Endothelial cell of umbilical vein (primary cell): ENCODE data around the gene RNF113B. TPM values are rescaled to one million over a fixed set of nuclear protein-coding genes. Genes with fewer than 3 reads are reported as not detected.
A peak's percentile ranks its signal among the peaks of the same experiment; 100 is the strongest.

ENCODE experiments used
- BruUV-seq: library from RNA; stranded (reverse); fragments of 400-500 nt; replicated peaks from 2 replicates; lab custom pipeline; 2021; lab: Mats Ljungman, UMichigan
- CTCF ChIA-PET: fragments of 300-600, 350-600 bp; sonication (Branson Sonifier 250); formaldehyde crosslinking; loops from one replicate; lab custom pipeline; 2021; ENCODE audit warnings: antibody characterized with exemption, inconsistent platforms; lab: Charles Lee
- POLR2A ChIA-PET: fragments of 300-600, 350-600 bp; sonication (Branson Sonifier 250); formaldehyde crosslinking; loops from one replicate; lab custom pipeline; 2021; ENCODE audit warnings: antibody characterized with exemption, inconsistent platforms; lab: Charles Lee
- DNase-seq: peaks from one replicate; pipeline ENCODE4 v3.0.0-alpha.2; 2011; ENCODE audit warnings: low read depth, low spot score
- FAIRE-seq: peaks from 2 replicates; lab custom pipeline; 2011; peaks lifted over from hg19 to GRCh38; lab: Jason Lieb, UNC
- H2AFZ ChIP-seq: 2 replicates; pipeline ENCODE4 v1.6.0; 2012; ENCODE audit warnings: low read depth, low read length, control low read depth, inconsistent platforms
- H3K27ac ChIP-seq: 2 replicates; pipeline ENCODE4 v1.5.1; 2011; ENCODE audit warnings: low read depth, mild to moderate bottlenecking, control low read depth, low read length, moderate library complexity; ENCODE audit not compliant: insufficient read depth
- H3K27me3 ChIP-seq, 2 experiments: 2 replicates each; pipeline versions ENCODE4 v1.6.0 to v1.6.1; 2011; ENCODE audit warnings: low read length in 2 of 2, mixed read lengths in 1 of 2; ENCODE audit not compliant: control insufficient read depth in 2 of 2, insufficient read depth in 2 of 2
- H3K36me3 ChIP-seq, 2 experiments: 2 replicates in 1 of 2; 3 replicates in 1 of 2; pipeline ENCODE4 v1.5.1; 2011; ENCODE audit warnings: low read length in 2 of 2, mild to moderate bottlenecking in 1 of 2, moderate library complexity in 1 of 2; ENCODE audit not compliant: control insufficient read depth in 2 of 2, insufficient read depth in 2 of 2; ENCODE audit errors: extremely low read depth in 1 of 2
- H3K4me1 ChIP-seq: 3 replicates; pipeline ENCODE4 v1.5.1; 2011; ENCODE audit warnings: mild to moderate bottlenecking, low read length; ENCODE audit not compliant: control insufficient read depth, insufficient read depth; ENCODE audit errors: extremely low read depth
- H3K4me2 ChIP-seq: 2 replicates; pipeline ENCODE4 v1.6.1; 2011; ENCODE audit warnings: low read length, control low read depth, mixed read lengths; ENCODE audit not compliant: insufficient read depth
- H3K4me3 ChIP-seq, 3 experiments: fragments of 200-600 bp in 1 of 3; sonication (generic), shearing (Covaris generic) in 1 of 3; replicated peaks in 1 of 3; 2 replicates each; pipeline ENCODE4 v1.5.1; 2011 to 2016; ENCODE audit warnings: control low read depth in 3 of 3, low read length in 3 of 3, mild to moderate bottlenecking in 2 of 3, inconsistent platforms in 1 of 3, low read depth in 1 of 3, moderate library complexity in 1 of 3; ENCODE audit not compliant: insufficient read depth in 1 of 3
- H3K79me2 ChIP-seq: 2 replicates; pipeline ENCODE4 v1.6.0; 2012; ENCODE audit warnings: low read length, inconsistent platforms; ENCODE audit not compliant: control insufficient read depth, insufficient read depth
- H3K9ac ChIP-seq: replicated peaks from 2 replicates; pipeline ENCODE3; 2011; ENCODE audit warnings: low read length, control low read depth; ENCODE audit not compliant: insufficient read depth; ENCODE audit errors: extremely low read depth
- H3K9me1 ChIP-seq: replicated peaks from 3 replicates; pipeline ENCODE4 v1.6.0; 2011; ENCODE audit warnings: mild to moderate bottlenecking, low read length; ENCODE audit not compliant: control insufficient read depth, insufficient read depth; ENCODE audit errors: extremely low read depth
- H3K9me3 ChIP-seq: replicated peaks from 2 replicates; pipeline ENCODE4 v1.5.1; 2012; ENCODE audit warnings: low read length, inconsistent platforms; ENCODE audit not compliant: control insufficient read depth, insufficient read depth
- H4K20me1 ChIP-seq: replicated peaks from 2 replicates; pipeline ENCODE3; 2011; ENCODE audit warnings: mild to moderate bottlenecking, low read length; ENCODE audit not compliant: control insufficient read depth, insufficient read depth; ENCODE audit errors: extremely low read depth
- EZH2 ChIP-seq: IDR thresholded peaks from 2 replicates; pipeline ENCODE4 v1.6.1; 2012; ENCODE audit warnings: borderline replicate concordance, low read depth, mild to moderate bottlenecking, moderate library complexity, low read length, inconsistent platforms; ENCODE audit not compliant: severe bottlenecking
- FOS ChIP-seq: IDR thresholded peaks from 2 replicates; pipeline ENCODE4 v1.6.1; 2011; ENCODE audit warnings: mild to moderate bottlenecking, low read length, moderate library complexity, borderline replicate concordance; ENCODE audit not compliant: insufficient read depth
- GATA2 ChIP-seq: IDR thresholded peaks from 2 replicates; pipeline ENCODE4 v1.7.0; 2011; ENCODE audit warnings: low read depth, mild to moderate bottlenecking, moderate library complexity, mixed read lengths, low read length; ENCODE audit not compliant: insufficient read length, insufficient read depth
- JUN ChIP-seq: IDR thresholded peaks from 2 replicates; pipeline ENCODE4 v1.6.1; 2011; ENCODE audit warnings: borderline replicate concordance, low read depth; ENCODE audit not compliant: insufficient read length, insufficient read depth
- MAX ChIP-seq: IDR thresholded peaks from 2 replicates; pipeline ENCODE4 v1.6.1; 2011; ENCODE audit not compliant: insufficient read depth, insufficient read length
- MYC ChIP-seq: IDR thresholded peaks from one replicate; pipeline ENCODE4 v1.6.1; 2011; ENCODE audit warnings: mild to moderate bottlenecking, low read depth, low read length
- POLR2A ChIP-seq: IDR thresholded peaks from 2 replicates; pipeline ENCODE4 v1.6.1; 2012; ENCODE audit warnings: low read depth, mild to moderate bottlenecking, control low read depth, low read length
- POLR2AphosphoS5 ChIP-seq: IDR thresholded peaks from 2 replicates; pipeline ENCODE4 v1.6.1; 2012; ENCODE audit warnings: low read depth, mild to moderate bottlenecking, control low read depth, low read length, moderate library complexity; ENCODE audit not compliant: insufficient read depth
- dilution Hi-C: fragments of 300-500 bp; cut with MboI; formaldehyde crosslinking; loops from one replicate; pipeline ENCODE4 v1.15.0; 2019; ENCODE audit warnings: low sequenced_read_pairs; ENCODE audit not compliant: extremely low pct_ligation_motif_present
- intact Hi-C: fragments of 100-400 bp; cut with micrococcal nuclease; formaldehyde crosslinking; loops from one replicate; pipeline ENCODE4 v1.10.0; 2022
- polyA plus RNA-seq, 4 experiments: library from polyadenylated mRNA; depleted of rRNA in 3 of 4; stranded (reverse) in 3 of 4; unstranded in 1 of 4; fragments of >200 nt; gene quantifications; 2 replicates each; pipeline versions ENCODE4 v1.2.1 to v1.2.3, GENCODE V29; 2011 to 2012; ENCODE audit warnings: missing spikeins in 1 of 4
- total RNA-seq: library from RNA; stranded (reverse); gene quantifications from 2 replicates; pipeline ENCODE4 v1.2.3, GENCODE V29; 2021
- TF ChIP-seq, protein P1 (sequence below), 2 donors: IDR thresholded peaks; 1 replicate in 1 of 2; 2 replicates in 1 of 2; pipeline ENCODE4 v1.5.1; 2011; ENCODE audit warnings: low read length in 2 of 2, mild to moderate bottlenecking in 2 of 2, moderate library complexity in 2 of 2, control low read depth in 1 of 2, inconsistent platforms in 1 of 2, low read depth in 1 of 2; ENCODE audit not compliant: insufficient read depth in 1 of 2; ENCODE audit errors: extremely low read depth in 1 of 2

The RNF113B gene
- total and polyA plus RNA-seq, 2 donors (not counting 3 experiments of a cell fraction or from before 2014, with no cell fraction given): not detected

DNA sequence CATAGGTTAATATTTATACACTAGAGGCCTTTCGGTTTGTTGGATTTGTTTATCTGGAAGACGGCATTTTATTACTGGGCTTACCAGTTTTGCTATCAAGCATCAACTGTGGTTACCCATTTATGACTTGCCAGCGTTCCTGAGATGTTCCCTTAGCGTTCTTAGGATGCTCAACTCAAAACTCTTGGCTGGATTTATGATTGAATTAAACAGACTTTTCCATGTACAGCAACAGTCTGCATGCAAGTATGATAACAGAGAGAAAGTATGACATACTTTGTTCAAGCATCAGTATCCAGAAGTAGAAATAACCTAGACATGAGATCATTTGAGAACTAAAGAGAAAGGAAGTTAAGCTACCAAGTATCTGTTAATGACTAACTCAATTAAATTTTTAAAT lies 29.9 kb upstream of the RNF113B start:
- Histone ChIP-seq H4K20me1 (no peaks in the 10 kb centered on the region), H3K79me2 (peaks cover 1% of the 10 kb centered on the region), H3K4me3 (no peak overlapping the region), H3K9me3 (no peaks in the 10 kb centered on the region), H3K27me3 (no peaks in the 10 kb centered on the region), H3K36me3 (no peaks in the 10 kb centered on the region), H3K4me1 (peaks cover 5% of the 10 kb centered on the region), H3K27ac (no peak overlapping the region), H2AFZ (no peak overlapping the region), H3K9ac (no peak overlapping the region), H3K4me2 (no peak overlapping the region), H3K9me1 (no peaks in the 10 kb centered on the region)
- dilution Hi-C loops: no loop called here
- TF ChIP-seq MAX (no peak), JUN (no peak), POLR2A (no peak), EZH2 (no peak), MYC (no peak), FOS (no peak), GATA2 (no peak), POLR2AphosphoS5 (no peak)
- TF ChIP-seq, protein P1, sequence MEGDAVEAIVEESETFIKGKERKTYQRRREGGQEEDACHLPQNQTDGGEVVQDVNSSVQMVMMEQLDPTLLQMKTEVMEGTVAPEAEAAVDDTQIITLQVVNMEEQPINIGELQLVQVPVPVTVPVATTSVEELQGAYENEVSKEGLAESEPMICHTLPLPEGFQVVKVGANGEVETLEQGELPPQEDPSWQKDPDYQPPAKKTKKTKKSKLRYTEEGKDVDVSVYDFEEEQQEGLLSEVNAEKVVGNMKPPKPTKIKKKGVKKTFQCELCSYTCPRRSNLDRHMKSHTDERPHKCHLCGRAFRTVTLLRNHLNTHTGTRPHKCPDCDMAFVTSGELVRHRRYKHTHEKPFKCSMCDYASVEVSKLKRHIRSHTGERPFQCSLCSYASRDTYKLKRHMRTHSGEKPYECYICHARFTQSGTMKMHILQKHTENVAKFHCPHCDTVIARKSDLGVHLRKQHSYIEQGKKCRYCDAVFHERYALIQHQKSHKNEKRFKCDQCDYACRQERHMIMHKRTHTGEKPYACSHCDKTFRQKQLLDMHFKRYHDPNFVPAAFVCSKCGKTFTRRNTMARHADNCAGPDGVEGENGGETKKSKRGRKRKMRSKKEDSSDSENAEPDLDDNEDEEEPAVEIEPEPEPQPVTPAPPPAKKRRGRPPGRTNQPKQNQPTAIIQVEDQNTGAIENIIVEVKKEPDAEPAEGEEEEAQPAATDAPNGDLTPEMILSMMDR (IDR thresholded peaks at IDR 0.05; ENCODE audit: extremely low read depth in 1 of 2, insufficient read depth in 1 of 2, low read depth in 1 of 2, low read length in 2 of 2): no peak
- no peak for DNase-seq
- peak; percentile 70 for FAIRE-seq
- ChIA-PET POLR2A (no interaction called here), CTCF (no interaction called here)
- intact Hi-C loops: no loop called here
- BruUV-seq: no TSS peak
